SIG-M5 treated with dmso at 0.1 percent for 504 hours (cell line): ENCODE data around the gene THEMIS.
"Not testable (repeated sequence)": the region's sequence is repeated elsewhere in the genome, so short reads cannot be mapped to it uniquely, and the experiment has no call there.

ENCODE experiments used
- DNase-seq: peaks from one replicate; lab custom pipeline; 2025; ENCODE audit not compliant: unreplicated experiment; lab: John Stamatoyannopoulos, UW

THEMIS gene

DNA sequence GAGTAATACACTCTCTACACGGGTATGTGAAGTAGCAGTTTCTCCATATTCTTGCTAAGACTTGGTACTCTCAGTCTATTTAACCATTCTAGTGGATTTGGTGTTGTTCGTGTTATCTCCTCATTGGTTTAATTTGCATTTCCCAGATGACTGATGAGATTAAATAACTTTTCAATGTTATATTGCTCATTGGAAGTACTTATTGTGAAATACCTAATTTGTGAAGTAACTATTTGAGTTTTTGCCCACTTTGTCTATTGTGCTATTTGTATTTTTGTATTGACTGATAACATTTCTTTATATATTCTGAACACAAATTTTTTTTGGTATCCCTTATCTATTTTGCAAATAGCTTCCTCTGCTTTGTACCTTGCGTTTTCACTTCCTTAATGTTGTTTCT, 167.9 kb downstream of the THEMIS start:
- no peak for DNase-seq

DNA sequence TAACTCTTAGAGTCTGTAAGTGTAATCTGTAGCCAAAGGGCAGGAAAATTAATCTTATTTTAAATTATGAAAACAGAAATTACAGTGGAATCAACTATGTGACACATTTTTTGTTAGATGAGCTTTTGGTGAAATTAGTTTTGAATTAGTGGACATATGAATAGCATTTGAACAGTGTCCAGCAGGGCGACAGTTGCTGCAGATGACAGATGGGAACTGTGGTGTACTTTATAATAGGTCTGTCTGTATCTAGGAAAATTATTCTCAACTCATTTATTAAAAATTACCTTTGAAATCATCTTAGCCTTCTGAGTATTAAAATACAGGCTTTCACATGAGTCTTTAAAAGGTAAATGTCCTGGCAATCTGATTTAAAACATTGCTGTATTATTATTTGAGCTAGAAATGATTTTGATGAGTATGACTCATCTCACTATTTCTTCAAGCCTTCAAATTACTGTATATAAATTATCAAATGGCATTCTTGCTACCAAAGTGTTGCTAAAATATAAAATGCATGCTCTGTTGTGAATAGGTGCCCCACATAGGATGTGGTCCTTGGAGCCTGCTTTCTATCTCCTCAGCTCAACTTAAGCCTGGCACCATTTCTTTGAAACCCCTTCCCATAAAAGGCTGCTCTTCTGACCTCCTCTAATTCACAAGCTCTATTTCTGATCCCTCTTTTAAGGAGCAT, 173.5 kb downstream of the THEMIS start:
- DNase-seq, result no peak

DNA sequence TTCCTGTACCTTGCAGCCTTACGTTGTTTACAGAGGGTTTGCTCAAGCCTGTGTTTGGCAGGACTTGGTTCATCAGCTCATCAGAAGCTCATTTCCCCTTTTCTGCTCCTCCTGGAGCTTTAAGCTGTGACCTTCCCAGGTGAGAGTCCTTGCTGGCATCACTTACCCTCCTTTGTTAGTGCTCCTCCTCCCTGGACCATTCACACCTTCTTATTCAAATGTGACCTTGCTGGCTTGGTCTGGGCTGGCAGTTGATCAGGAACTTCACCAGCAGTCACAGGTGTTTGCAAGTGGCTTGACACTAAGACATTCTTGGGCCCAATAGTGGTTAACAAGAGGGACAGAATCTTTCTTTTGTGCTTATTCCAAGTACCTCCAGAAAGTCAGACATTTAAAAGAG, 175.0 kb downstream of the THEMIS start:
- no peak for DNase-seq

DNA sequence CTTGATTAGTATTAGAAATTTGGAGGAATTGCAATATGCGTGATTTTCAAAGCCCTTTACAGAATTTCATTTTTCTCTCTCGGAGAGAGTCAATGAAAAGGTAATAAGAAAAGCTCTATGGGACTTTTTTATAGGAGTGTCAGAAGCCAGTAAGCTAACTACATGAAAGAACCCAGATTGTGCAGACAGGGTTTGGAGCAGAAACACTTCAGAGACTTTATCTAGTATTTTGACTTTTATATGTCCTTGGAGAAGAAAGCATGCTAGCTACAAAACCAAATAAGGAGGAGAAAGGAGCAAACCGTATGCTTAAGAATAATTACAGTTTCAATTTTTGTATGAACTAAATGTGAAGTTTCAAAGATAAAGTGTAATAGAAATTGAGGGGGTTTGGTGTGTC, 182.2 kb downstream of the THEMIS start:
- no peak for DNase-seq

DNA sequence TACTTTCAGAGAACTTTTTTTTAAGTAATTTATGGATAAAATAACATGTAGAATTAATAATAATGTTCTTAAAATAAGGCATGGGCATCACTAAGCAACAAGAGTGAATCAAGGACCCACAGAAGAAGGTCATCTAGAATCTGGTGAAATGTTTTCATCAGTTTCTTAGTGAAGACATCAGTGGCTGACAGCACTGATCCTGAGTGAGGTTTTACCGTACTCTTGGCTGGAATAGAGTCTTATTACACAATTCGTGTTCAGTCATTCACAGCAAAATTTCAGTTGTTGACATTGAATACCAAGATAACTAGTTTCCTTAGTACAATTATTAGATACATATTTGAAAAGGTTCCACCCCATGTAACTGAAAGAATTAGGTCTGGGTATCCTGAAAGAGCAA, 183.5 kb downstream of the THEMIS start:
- no peak for DNase-seq

DNA sequence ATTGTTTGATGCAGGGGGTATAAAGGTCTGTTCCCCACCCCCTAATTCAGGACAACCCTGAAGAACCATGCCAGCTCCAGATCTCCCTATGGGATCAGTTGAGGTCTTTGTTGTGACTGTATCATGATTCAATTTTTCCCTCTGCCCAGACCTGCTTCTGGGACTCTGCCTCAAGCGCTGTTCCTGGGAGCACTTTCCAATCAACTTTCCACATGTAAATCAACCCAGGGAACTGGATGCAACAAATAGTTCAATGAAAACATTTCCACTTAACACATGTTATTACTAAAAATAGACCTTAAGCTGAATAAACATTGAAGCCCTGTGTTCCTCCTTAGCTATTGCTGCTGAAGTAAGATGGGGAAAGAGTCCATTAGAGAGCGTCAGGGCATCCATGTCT, 184.4 kb downstream of the THEMIS start:
- no peak for DNase-seq

DNA sequence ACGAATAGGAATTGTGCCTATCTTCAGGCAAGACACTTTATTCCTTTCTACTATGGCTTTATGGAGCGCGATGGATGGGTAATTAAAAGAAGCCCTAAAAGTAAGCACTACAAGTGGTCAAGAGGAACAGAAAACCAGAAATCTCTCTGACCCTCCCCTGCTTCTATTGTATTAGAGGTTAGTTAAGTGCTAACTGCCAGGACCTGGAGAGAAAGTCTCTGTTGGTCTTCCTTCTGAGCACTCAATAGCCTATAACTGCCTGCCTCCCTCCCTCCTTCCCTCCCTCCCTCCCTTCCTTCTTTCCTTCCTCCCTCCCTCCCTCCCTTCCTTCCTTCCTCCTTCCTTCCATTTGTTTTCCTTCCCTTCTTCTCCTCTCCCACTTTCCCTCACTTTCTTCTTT, 190.2 kb downstream of the THEMIS start:
- DNase-seq, result no peak

DNA sequence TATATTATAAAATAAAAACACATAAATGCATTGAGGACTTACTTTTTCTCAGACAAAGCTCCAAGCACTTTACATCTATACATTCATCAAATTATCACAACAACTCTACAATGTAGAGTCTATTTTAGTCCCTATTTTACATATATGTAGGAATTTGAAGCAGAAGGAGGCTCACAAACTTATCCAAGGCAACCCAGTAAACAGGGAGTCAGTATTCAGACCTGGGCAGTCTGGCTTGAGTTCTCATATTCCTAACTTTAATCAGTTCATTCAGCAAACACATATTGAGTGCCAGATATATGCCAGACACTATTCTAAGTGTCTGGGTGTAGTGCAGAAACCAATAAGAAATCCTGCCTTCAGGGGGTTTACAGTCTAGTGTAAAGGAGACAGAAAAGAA, 194.6 kb downstream of the THEMIS start:
- DNase-seq, result no peak

DNA sequence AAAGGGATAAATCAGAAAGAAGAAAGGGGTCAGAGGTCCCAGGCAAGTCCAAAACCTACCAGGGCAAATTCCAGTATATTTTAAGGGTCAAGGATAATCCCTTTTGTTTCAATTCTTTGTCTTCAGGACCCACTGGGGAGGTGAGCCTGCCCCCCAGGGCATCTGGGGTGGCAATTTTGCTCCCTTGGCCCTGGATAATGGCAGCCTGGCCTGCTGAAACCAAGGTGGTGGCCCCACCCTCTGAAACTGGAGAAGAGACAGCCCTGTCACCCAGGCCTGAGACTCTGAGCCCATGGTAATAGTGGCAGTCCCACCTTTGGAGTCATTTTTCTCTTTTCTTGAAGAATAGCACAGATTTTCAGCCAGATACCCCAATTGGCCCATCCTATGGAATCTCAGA, 205.8 kb downstream of the THEMIS start:
- no peak for DNase-seq

DNA sequence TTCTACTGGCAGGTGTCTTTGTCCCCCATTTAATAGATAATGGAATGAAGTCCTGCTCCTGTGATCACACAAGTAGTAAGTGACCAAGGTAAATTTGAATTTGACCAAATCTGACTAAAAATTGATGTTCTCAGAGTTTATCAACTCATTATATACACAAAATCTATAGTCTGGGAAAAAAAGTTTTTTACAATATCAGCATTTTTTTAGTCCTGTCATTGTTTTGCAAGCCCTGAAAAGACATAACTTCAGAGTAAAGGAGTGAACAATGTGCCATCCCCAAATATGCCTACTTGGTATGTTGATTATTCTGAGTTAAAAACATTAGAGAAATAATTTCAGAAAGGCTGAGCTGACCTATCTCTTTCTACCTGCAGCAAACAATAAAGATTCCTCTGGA, 209.7 kb downstream of the THEMIS start:
- no peak for DNase-seq

DNA sequence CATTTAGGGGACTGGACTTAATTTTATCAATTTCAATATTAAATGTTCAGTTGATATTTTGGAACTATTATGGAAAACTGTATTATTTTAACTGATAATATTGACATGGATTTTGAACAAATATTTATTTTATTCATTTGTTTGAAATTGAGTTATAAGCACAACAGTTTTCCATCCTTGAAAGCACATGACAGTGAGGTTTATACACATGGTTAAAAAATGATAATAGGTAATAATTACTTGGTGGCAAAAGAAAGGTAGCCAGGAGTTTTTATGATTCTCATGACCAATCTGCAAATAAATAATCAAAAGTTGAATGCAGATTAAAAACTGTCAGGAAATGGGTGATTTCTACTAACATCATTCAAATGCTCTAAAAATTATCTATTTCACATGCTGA, 210.3 kb downstream of the THEMIS start:
- DNase-seq, result no peak

DNA sequence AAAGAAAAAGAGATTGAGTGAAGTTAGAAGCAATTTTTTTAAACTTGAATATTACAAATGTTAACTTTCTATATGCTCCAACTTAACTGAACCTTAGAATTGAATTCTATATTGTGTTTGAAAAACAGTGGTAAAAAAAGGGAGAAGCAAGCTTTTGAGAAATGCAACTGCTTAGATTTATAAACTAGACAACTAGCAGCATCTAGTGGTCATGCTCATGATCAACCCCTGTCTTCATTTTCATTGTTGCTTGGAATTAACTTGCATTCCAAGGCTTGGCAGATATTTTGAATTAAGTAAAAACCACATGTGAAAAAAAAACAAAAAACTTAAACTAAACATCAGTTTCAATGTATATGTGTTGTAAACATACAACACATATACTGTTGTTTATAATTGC, 210.8 kb downstream of the THEMIS start:
- peak; percentile 12 for DNase-seq

DNA sequence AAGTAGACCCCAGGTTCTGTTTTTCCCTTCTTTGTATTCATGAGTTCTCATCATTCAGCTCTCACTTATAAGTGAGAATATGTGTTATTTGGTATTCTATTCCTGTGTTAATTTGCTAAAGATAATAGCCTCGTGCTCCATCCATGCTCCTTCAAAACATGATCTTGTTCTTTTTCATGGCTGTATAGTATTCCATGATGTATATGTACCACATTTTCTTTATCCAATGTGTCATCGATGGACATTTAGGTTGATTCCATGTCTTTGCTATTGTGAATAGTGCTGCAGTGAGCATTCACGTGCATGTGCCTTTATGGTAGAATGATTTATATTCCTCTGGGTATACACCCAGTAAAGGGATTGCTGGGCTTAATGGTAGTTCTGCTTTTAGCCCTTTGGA, 213.4 kb downstream of the THEMIS start:
- DNase-seq, result not testable (repeated sequence)

DNA sequence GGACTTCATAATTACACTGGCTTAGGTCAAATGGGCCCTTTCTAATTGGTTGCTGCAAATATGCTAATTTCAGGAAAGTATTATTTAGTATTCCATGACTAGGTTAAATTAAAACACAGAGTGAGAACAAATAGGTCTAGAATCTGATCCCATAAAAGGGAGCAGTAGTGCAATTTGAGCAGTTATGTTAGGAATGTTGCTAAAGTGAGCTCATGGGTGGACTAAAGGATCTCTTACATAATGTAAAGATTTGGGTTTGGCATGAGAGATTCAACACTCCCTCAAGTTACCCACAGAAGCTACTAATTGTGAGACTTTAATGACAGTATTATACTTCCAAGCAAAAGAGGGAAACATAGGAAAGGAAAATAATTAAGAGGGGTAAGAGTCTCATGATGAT, 214.8 kb downstream of the THEMIS start:
- DNase-seq, result no peak

DNA sequence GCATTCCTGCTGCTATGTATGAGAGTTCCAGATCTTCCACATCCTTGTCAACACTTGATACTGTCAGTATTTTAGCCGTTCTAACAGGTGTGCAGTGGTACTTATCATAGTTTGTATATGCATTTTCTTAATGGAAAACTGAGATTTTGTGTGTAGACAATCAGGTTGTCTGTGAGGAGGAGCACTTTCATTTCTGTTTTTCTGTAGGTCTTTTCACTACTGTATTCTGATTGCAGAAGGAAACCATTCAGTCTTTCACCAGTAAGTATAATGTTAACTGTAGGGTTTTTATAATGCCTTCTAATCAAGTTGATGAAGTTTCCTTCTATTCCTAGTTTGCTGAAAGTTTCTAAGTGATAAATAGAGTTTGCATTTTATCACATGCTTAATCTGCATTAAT, 216.4 kb downstream of the THEMIS start:
- no peak for DNase-seq
